ENCODE results near the gene SLC25A12. TPM values are rescaled to one million over a fixed set of nuclear protein-coding genes. Genes with fewer than 3 reads are reported as not detected.

The SLC25A12 gene
- total and polyA plus RNA-seq, 2 of the 13 experiments (the other 11 are each of a cell fraction or from before 2014, with no cell fraction given), result 8.1 to 15.9 TPM

DNA sequence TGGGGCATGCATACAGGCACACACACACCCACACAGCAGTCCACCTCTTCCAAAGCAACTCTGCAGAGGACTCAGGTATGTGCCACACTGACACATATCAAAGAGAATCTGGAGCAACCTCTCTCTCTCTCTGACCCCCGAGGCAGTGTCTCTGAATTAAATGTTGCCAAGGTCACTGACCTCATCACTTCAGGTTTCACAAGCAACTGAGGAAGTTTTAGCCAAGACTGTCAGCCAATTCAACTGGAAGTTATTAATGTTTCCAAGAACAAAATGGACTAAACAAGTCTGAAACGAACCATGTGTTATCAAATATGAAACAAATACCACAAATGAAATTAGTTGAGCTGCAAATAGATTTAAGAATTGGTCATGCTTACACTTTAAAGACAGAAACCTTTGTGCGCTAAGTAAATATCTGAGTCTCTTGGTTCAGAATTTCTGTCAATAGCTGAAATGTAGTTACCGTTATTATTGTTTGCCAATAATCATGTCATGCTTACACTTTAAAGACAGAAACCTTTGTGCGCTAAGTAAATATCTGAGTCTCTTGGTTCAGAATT, 86.1 kb downstream of the SLC25A12 start (continued):
- TF ChIP-seq, protein P1, sequence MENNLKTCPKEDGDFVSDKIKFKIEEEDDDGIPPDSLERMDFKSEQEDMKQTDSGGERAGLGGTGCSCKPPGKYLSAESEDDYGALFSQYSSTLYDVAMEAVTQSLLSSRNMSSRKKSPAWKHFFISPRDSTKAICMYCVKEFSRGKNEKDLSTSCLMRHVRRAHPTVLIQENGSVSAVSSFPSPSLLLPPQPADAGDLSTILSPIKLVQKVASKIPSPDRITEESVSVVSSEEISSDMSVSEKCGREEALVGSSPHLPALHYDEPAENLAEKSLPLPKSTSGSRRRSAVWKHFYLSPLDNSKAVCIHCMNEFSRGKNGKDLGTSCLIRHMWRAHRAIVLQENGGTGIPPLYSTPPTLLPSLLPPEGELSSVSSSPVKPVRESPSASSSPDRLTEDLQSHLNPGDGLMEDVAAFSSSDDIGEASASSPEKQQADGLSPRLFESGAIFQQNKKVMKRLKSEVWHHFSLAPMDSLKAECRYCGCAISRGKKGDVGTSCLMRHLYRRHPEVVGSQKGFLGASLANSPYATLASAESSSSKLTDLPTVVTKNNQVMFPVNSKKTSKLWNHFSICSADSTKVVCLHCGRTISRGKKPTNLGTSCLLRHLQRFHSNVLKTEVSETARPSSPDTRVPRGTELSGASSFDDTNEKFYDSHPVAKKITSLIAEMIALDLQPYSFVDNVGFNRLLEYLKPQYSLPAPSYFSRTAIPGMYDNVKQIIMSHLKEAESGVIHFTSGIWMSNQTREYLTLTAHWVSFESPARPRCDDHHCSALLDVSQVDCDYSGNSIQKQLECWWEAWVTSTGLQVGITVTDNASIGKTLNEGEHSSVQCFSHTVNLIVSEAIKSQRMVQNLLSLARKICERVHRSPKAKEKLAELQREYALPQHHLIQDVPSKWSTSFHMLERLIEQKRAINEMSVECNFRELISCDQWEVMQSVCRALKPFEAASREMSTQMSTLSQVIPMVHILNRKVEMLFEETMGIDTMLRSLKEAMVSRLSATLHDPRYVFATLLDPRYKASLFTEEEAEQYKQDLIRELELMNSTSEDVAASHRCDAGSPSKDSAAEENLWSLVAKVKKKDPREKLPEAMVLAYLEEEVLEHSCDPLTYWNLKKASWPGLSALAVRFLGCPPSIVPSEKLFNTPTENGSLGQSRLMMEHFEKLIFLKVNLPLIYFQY (CRISPR knock-in tag; IDR thresholded peaks at IDR 0.05; ENCODE audit: borderline replicate concordance), result no peak
- TF ChIP-seq CREM (IDR thresholded peaks at IDR 0.05) (no peak; the same call in none of the 2 replicates), CREM (CRISPR knock-in tag; IDR thresholded peaks at IDR 0.05) (no peak), ZNF230 (CRISPR knock-in tag; IDR thresholded peaks at IDR 0.05) (no peak), ZNF205 (CRISPR knock-in tag; IDR thresholded peaks at IDR 0.05) (no peak), HDAC6 (IDR thresholded peaks at IDR 0.05; ENCODE audit: low read depth, low read length) (0 out of 2 replicates have a peak, but pooled peaks have one; percentile 24), CHCHD3 (CRISPR knock-in tag; IDR thresholded peaks at IDR 0.05) (no peak), SATB2 (CRISPR knock-in tag; IDR thresholded peaks at IDR 0.05) (no peak), SNAI1 (CRISPR knock-in tag; IDR thresholded peaks at IDR 0.05; ENCODE audit: borderline replicate concordance) (no peak), LCORL (IDR thresholded peaks at IDR 0.05) (no peak), LCORL (CRISPR knock-in tag; IDR thresholded peaks at IDR 0.05) (no peak), ZFP36L1 (CRISPR knock-in tag; IDR thresholded peaks at IDR 0.05) (0 out of 2 replicates have a peak, but pooled peaks have one; percentile 18), ZNF335 (CRISPR knock-in tag; IDR thresholded peaks at IDR 0.05) (no peak), ZBTB20 (CRISPR knock-in tag; IDR thresholded peaks at IDR 0.05; ENCODE audit: borderline replicate concordance, low read depth) (no peak), ZBTB3 (CRISPR knock-in tag; IDR thresholded peaks at IDR 0.05; ENCODE audit: borderline replicate concordance, low read depth) (no peak), ASH2L (IDR thresholded peaks at IDR 0.05; ENCODE audit: insufficient read length, low read depth, low read length) (peak; percentile 84), HNRNPK (IDR thresholded peaks at IDR 0.05; ENCODE audit: low read depth, low read length, poor library complexity, severe bottlenecking) (no peak), FOXA3 (CRISPR knock-in tag; IDR thresholded peaks at IDR 0.05) (peak; percentile 89), ZNF354B (CRISPR knock-in tag; IDR thresholded peaks at IDR 0.05) (no peak), EED (CRISPR knock-in tag; IDR thresholded peaks at IDR 0.05) (no peak), ZFP41 (CRISPR knock-in tag; IDR thresholded peaks at IDR 0.05; ENCODE audit: borderline replicate concordance) (no peak)
- TF ChIP-seq, protein P2, sequence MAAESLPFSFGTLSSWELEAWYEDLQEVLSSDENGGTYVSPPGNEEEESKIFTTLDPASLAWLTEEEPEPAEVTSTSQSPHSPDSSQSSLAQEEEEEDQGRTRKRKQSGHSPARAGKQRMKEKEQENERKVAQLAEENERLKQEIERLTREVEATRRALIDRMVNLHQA (CRISPR knock-in tag; IDR thresholded peaks at IDR 0.05), result no peak
- TF ChIP-seq, protein P3, sequence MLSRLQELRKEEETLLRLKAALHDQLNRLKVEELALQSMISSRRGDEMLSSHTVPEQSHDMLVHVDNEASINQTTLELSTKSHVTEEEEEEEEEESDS (CRISPR knock-in tag; IDR thresholded peaks at IDR 0.05; ENCODE audit: borderline replicate concordance), result no peak
- TF ChIP-seq, protein P4, sequence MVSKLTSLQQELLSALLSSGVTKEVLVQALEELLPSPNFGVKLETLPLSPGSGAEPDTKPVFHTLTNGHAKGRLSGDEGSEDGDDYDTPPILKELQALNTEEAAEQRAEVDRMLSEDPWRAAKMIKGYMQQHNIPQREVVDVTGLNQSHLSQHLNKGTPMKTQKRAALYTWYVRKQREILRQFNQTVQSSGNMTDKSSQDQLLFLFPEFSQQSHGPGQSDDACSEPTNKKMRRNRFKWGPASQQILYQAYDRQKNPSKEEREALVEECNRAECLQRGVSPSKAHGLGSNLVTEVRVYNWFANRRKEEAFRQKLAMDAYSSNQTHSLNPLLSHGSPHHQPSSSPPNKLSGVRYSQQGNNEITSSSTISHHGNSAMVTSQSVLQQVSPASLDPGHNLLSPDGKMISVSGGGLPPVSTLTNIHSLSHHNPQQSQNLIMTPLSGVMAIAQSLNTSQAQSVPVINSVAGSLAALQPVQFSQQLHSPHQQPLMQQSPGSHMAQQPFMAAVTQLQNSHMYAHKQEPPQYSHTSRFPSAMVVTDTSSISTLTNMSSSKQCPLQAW (CRISPR knock-in tag; IDR thresholded peaks at IDR 0.05), result no peak
- TF ChIP-seq, protein P5, sequence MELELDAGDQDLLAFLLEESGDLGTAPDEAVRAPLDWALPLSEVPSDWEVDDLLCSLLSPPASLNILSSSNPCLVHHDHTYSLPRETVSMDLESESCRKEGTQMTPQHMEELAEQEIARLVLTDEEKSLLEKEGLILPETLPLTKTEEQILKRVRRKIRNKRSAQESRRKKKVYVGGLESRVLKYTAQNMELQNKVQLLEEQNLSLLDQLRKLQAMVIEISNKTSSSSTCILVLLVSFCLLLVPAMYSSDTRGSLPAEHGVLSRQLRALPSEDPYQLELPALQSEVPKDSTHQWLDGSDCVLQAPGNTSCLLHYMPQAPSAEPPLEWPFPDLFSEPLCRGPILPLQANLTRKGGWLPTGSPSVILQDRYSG (CRISPR knock-in tag; IDR thresholded peaks at IDR 0.05), result no peak
